Measurements from ENCODE around the gene CES1.
"Not testable (repeated sequence)": the region's sequence is repeated elsewhere in the genome, so short reads cannot be mapped to it uniquely, and the experiment has no call there.

- not testable (repeated sequence) for TF ChIP-seq SUZ12 (IDR thresholded peaks at IDR 0.05; ENCODE audit: extremely low read depth, insufficient read depth, insufficient read length); ZNF274 (IDR thresholded peaks at IDR 0.05; ENCODE audit: low read depth, low read length)
Measured at GRCh38 chr16:55790240-55790639, 42.7 kb downstream of the CES1 start.
